Measurements from ENCODE around the gene HLA-DOA. TPM values are rescaled to one million over a fixed set of nuclear protein-coding genes. Genes with fewer than 3 reads are reported as not detected.

HLA-DOA gene
- total RNA-seq, 1 donor: under 0.01 TPM

DNA sequence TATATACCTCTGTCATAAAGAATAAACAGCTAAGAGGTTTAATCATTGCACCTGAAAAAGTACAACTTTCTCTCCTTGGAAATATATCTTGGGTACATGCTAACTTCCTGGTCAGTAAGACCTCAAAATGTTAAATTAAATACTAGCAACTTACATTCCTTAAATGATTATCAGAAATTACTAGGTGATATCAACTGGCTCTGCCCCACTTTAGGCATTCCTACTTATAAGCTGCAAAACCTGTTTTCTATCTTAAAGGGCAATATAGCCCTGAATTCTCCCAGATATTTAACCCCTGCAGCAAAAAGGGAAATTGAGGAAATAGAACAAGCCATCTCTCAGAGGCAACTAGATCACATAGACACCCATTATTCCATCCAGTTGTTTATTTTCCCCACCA, 43.2 kb upstream of the HLA-DOA start:
- Histone ChIP-seq H3K4me2 (ENCODE audit: insufficient read depth, low read length) (no peak overlapping the region), H3K4me1 (ENCODE audit: insufficient read depth, low read length) (no peaks in the 10 kb centered on the region), H3K4me3 (ENCODE audit: insufficient read depth, low read length) (no peak overlapping the region), H4K20me1 (ENCODE audit: insufficient read depth, low read length) (no peaks in the 10 kb centered on the region), H3K9me3 (ENCODE audit: low read depth, low read length) (no peaks in the 10 kb centered on the region), H3K79me2 (ENCODE audit: insufficient read depth, low read length) (no peaks in the 10 kb centered on the region), H3K27me3 (ENCODE audit: insufficient read depth, low read length) (peaks cover 25% of the 10 kb centered on the region), H3K36me3 (ENCODE audit: insufficient read depth, low read length) (no peaks in the 10 kb centered on the region), H2AFZ (ENCODE audit: low read length) (no peak overlapping the region), H3K27ac (ENCODE audit: low read depth, low read length) (no peak overlapping the region)
- no peak for DNase-seq (ENCODE audit: insufficient read length, low spot score, missing footprints)
- TF ChIP-seq, protein P1, sequence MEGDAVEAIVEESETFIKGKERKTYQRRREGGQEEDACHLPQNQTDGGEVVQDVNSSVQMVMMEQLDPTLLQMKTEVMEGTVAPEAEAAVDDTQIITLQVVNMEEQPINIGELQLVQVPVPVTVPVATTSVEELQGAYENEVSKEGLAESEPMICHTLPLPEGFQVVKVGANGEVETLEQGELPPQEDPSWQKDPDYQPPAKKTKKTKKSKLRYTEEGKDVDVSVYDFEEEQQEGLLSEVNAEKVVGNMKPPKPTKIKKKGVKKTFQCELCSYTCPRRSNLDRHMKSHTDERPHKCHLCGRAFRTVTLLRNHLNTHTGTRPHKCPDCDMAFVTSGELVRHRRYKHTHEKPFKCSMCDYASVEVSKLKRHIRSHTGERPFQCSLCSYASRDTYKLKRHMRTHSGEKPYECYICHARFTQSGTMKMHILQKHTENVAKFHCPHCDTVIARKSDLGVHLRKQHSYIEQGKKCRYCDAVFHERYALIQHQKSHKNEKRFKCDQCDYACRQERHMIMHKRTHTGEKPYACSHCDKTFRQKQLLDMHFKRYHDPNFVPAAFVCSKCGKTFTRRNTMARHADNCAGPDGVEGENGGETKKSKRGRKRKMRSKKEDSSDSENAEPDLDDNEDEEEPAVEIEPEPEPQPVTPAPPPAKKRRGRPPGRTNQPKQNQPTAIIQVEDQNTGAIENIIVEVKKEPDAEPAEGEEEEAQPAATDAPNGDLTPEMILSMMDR (IDR thresholded peaks at IDR 0.05; ENCODE audit: extremely low read depth, low read depth, low read length): no peak

DNA sequence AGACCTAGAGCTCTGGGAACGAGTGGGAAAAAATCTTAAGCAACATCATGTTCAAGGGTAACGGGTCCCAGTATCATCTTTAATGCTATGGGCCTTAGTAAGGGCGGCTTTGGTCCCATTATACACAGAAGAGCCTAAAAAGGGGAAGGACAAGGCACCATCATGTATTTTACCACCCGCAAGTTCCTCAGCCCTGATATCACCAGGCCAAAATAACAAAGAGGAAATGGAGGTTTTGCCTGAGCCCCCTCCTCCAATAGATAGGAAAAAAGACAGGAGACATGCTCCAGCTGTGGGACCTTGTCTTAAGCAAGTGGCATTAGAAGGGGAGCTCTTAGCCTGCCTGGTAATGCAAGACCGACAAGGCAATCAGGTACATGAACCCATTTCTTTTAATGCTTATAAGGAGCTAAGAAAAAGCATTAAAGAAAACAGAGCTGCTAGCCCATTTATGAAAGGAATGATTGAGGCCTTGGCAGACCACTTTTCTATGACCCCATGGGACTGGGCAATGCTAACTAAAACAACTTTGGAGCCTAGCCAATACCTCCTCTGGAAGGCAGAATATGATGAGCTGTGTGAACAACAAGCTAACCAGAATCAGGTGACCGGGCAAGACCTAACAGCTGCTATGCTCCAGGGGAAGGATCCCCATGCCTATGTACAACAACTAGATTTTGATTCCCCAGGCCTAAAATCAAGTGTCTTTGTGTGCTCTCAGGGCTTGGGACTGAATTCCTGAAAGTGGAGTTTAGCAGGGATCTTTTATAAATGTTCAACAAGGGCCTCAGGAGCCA, 40.8 kb upstream of the HLA-DOA start:
- Histone ChIP-seq H3K36me3 (ENCODE audit: insufficient read depth, low read length) (no peaks in the 10 kb centered on the region), H3K9me3 (ENCODE audit: low read depth, low read length) (no peaks in the 10 kb centered on the region), H2AFZ (ENCODE audit: low read length) (no peak overlapping the region), H3K4me1 (ENCODE audit: insufficient read depth, low read length) (no peaks in the 10 kb centered on the region), H3K27me3 (ENCODE audit: insufficient read depth, low read length) (peaks cover 38% of the 10 kb centered on the region), H3K4me2 (ENCODE audit: insufficient read depth, low read length) (no peak overlapping the region), H3K79me2 (ENCODE audit: insufficient read depth, low read length) (no peaks in the 10 kb centered on the region), H3K27ac (ENCODE audit: low read depth, low read length) (no peak overlapping the region), H3K4me3 (ENCODE audit: insufficient read depth, low read length) (no peak overlapping the region), H4K20me1 (ENCODE audit: insufficient read depth, low read length) (no peaks in the 10 kb centered on the region)
- DNase-seq (ENCODE audit: insufficient read length, low spot score, missing footprints): no peak
- TF ChIP-seq, protein P1 (IDR thresholded peaks at IDR 0.05; ENCODE audit: extremely low read depth, low read depth, low read length): no peak

DNA sequence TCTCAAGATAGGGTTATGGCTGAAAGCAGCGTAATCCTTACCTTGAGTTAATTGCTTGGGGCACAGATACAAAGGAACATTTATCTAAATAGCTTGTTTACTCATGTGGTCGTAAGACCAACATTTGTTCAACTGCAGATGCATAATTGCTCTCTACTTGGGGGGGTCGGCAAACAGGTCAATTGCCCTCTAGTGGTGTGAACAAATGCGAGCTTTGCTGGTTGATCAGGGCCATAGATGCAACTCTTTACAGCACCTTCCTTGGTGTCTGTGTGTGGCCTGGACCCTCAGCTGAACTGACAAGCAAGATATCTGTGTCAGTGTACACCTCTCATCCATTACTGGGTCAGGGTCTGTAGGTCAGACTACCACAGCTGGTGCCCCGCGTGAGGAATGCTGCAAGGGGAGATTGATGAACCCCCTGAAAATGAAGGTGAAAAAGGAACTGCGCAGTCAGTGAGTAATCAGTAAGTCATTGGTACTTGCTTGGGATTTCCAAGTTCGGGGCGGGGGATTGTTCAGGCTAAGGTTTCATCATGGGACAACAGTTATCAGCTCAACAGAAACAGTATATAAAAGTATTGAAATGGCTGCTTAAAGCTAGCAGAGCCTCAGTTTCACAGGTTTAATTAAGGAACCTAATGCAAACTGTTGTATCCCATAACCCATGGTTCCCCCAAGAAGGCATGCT, 40.1 kb upstream of the HLA-DOA start:
- H3K27me3 ChIP-seq (ENCODE audit: insufficient read depth, low read length): peaks cover 38% of the 10 kb centered on the region
- H2AFZ ChIP-seq (ENCODE audit: low read length): no peak overlapping the region
- TF ChIP-seq, protein P1 (IDR thresholded peaks at IDR 0.05; ENCODE audit: extremely low read depth, low read depth, low read length): peak; percentile 22

DNA sequence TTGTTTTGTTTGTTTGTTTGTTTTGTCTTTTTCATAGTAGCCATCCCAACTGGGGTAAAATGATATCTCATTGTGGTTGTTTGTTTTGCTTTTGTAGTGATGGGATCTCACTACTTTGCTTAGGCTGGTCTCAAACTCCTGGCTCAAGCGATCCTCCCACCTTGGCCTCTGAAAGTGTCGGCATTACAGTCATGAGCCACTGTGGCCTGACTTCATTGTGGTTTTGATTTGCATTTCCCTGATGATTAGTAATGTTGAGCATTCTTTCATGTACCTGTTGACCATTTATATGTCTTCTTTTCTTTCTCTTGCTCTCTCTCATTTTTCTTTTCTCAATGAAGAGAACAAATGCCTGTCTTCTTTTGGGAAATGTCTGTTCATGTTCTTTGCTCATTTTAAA, 30.8 kb upstream of the HLA-DOA start:
- no peaks in the 10 kb centered on the region for H3K9me3 ChIP-seq (ENCODE audit: low read depth, low read length)
- TF ChIP-seq, protein P1 (IDR thresholded peaks at IDR 0.05; ENCODE audit: extremely low read depth, low read depth, low read length): no peak
- H3K27me3 ChIP-seq (ENCODE audit: insufficient read depth, low read length): peaks cover 14% of the 10 kb centered on the region
- H3K27ac ChIP-seq (ENCODE audit: low read depth, low read length): no peak overlapping the region
- no peaks in the 10 kb centered on the region for H4K20me1 ChIP-seq (ENCODE audit: insufficient read depth, low read length)
- no peaks in the 10 kb centered on the region for H3K36me3 ChIP-seq (ENCODE audit: insufficient read depth, low read length)
- no peak overlapping the region for H3K4me3 ChIP-seq (ENCODE audit: insufficient read depth, low read length)
- no peak overlapping the region for H2AFZ ChIP-seq (ENCODE audit: low read length)
- H3K79me2 ChIP-seq (ENCODE audit: insufficient read depth, low read length): no peaks in the 10 kb centered on the region
- DNase-seq (ENCODE audit: insufficient read length, low spot score, missing footprints): no peak
- no peak overlapping the region for H3K4me2 ChIP-seq (ENCODE audit: insufficient read depth, low read length)
- H3K4me1 ChIP-seq (ENCODE audit: insufficient read depth, low read length): no peaks in the 10 kb centered on the region

More for the DNA sequence above, 40.1 kb upstream of the HLA-DOA start:
- no peak for DNase-seq (ENCODE audit: insufficient read length, low spot score, missing footprints)
- Histone ChIP-seq H3K27ac (ENCODE audit: low read depth, low read length) (no peak overlapping the region), H3K4me1 (ENCODE audit: insufficient read depth, low read length) (no peaks in the 10 kb centered on the region), H3K36me3 (ENCODE audit: insufficient read depth, low read length) (no peaks in the 10 kb centered on the region), H4K20me1 (ENCODE audit: insufficient read depth, low read length) (no peaks in the 10 kb centered on the region), H3K4me3 (ENCODE audit: insufficient read depth, low read length) (no peak overlapping the region), H3K79me2 (ENCODE audit: insufficient read depth, low read length) (no peaks in the 10 kb centered on the region), H3K9me3 (ENCODE audit: low read depth, low read length) (no peaks in the 10 kb centered on the region), H3K4me2 (ENCODE audit: insufficient read depth, low read length) (no peak overlapping the region)

All from osteoblast (primary cell).